ENCODE results near the gene SNRPD2.

DNA sequence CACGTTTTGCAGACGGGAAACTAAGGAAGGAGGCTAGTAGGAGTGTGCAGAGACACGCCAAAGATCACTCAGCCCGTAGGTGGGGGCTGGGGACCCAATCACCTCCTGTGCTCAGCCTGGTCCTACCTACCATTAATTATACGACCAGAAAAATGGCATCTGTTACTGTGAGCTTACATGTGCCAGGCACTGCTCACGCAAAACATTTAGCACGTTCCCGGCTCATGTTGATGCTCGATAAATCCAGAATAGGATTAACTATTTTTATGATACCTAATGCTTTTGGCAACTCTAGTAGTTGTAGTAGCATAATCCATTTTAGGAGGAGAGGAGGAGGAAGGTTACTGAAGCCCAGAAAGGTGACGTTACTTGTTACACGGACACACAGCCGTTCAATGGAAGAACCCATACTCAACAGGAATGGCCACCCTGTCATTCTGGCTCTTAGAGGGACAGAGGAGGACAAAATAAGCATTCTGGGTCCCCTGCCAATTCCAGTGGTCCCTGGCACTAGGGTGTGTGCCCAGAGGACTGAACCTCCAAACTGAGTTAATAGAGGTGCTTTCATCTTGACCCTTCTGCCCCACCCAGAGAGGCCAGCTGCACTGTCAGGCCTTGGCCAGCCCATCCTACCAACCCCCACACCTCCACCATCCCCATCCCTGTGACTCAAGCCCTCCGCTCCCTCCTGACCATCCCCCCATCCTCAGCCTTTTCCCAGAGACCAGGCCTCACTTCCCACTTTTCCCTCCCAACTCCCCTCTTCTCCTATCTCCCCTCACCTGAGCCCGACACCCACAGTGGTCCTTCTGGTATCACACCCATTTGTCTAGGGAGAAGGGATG lies 47.6 kb downstream of the SNRPD2 start:
- TF ChIP-seq, protein P1, sequence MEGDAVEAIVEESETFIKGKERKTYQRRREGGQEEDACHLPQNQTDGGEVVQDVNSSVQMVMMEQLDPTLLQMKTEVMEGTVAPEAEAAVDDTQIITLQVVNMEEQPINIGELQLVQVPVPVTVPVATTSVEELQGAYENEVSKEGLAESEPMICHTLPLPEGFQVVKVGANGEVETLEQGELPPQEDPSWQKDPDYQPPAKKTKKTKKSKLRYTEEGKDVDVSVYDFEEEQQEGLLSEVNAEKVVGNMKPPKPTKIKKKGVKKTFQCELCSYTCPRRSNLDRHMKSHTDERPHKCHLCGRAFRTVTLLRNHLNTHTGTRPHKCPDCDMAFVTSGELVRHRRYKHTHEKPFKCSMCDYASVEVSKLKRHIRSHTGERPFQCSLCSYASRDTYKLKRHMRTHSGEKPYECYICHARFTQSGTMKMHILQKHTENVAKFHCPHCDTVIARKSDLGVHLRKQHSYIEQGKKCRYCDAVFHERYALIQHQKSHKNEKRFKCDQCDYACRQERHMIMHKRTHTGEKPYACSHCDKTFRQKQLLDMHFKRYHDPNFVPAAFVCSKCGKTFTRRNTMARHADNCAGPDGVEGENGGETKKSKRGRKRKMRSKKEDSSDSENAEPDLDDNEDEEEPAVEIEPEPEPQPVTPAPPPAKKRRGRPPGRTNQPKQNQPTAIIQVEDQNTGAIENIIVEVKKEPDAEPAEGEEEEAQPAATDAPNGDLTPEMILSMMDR (IDR thresholded peaks at IDR 0.05; ENCODE audit: low read length): no peak
- TF ChIP-seq EZH2 (IDR thresholded peaks at IDR 0.05; ENCODE audit: borderline replicate concordance, low read length): no peak

Data from OCI-LY1 (cell line).